ENCODE data around the gene SAMD4A. TPM values are rescaled to one million over a fixed set of nuclear protein-coding genes. Genes with fewer than 3 reads are reported as not detected.

Gene SAMD4A
- polyA plus RNA-seq, 3 donors, result 3.2 to 8.6 (median 4.2) TPM

DNA sequence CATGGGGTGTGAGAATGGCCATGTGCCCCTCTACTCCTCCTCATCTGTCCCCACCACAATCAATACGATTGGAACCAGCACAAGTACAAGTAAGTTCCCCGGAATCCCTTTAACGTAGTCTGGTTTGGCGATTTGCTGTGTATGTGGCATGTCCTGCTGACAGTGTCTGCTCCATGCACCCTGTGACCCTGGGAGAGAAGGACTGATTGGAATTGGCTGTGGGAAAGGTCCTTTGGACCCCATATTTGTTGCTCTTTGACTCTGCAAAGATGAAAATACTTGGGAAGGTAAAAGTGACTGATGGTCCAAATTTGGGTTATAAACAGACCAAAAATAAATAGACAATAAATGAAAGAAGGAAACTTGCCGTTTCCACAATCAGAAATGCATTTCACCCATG, 135.6 kb downstream of the SAMD4A start:
- no peaks in the 10 kb centered on the region for H3K9me3 ChIP-seq (replicated peaks in 1 of 2; ENCODE audit: control insufficient read depth in 1 of 2, insufficient read depth in 1 of 2, low read length in 2 of 2)
- H3K9ac ChIP-seq (ENCODE audit: insufficient read depth, low read length, poor library complexity, severe bottlenecking), result no peak overlapping the region
- TF ChIP-seq, protein P1, sequence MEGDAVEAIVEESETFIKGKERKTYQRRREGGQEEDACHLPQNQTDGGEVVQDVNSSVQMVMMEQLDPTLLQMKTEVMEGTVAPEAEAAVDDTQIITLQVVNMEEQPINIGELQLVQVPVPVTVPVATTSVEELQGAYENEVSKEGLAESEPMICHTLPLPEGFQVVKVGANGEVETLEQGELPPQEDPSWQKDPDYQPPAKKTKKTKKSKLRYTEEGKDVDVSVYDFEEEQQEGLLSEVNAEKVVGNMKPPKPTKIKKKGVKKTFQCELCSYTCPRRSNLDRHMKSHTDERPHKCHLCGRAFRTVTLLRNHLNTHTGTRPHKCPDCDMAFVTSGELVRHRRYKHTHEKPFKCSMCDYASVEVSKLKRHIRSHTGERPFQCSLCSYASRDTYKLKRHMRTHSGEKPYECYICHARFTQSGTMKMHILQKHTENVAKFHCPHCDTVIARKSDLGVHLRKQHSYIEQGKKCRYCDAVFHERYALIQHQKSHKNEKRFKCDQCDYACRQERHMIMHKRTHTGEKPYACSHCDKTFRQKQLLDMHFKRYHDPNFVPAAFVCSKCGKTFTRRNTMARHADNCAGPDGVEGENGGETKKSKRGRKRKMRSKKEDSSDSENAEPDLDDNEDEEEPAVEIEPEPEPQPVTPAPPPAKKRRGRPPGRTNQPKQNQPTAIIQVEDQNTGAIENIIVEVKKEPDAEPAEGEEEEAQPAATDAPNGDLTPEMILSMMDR (IDR thresholded peaks at IDR 0.05), result no peak
- peaks cover 0 to 3% (median 0%) of the 10 kb centered on the region in 7 donors for H3K9me3 Mint-ChIP-seq
- H3K27me3 Mint-ChIP-seq (ENCODE audit: low read depth in 3 of 3), result peaks cover 2 to 3% (median 2%) of the 10 kb centered on the region in 3 donors
- WGBS (ENCODE audit: insufficient coverage), result 90% methylated on average over 2 of the region's 5 CpGs
- H3K4me2 ChIP-seq (replicated peaks; ENCODE audit: extremely low read depth, low read length, poor library complexity, severe bottlenecking), result no peak overlapping the region
- H3K36me3 Mint-ChIP-seq, result no peaks in the 10 kb centered on the region
- peaks cover 9% of the 10 kb centered on the region for H3K4me1 Mint-ChIP-seq
- H4K20me1 ChIP-seq (ENCODE audit: insufficient read depth, low read length), result no peaks in the 10 kb centered on the region
- no peak overlapping the region for H3K4me3 ChIP-seq (replicated peaks in 1 of 3; ENCODE audit: low read depth in 2 of 3, low read length in 3 of 3)
- no peaks in the 10 kb centered on the region for H3K79me2 ChIP-seq (ENCODE audit: insufficient read depth, low read length)
- H3K27me3 ChIP-seq (ENCODE audit: control insufficient read depth in 2 of 2, insufficient read depth in 2 of 2, low read length in 2 of 2), result no peaks in the 10 kb centered on the region
- H3K4me3 Mint-ChIP-seq, result no peak overlapping the region
- no peak overlapping the region for H3K27ac Mint-ChIP-seq
- H3K27ac ChIP-seq (ENCODE audit: low read depth in 1 of 2, low read length in 2 of 2), result no peak overlapping the region
- H3K4me1 ChIP-seq (ENCODE audit: control insufficient read depth in 1 of 2, insufficient read depth in 2 of 2, low read length in 2 of 2), result peaks cover 0 to 6% of the 10 kb centered on the region in 2 donors
- intact Hi-C loops (cut with micrococcal nuclease), result no loop called here
- no peak for DNase-seq
- no peak overlapping the region for H2AFZ ChIP-seq (ENCODE audit: insufficient read depth, low read depth, low read length, poor library complexity, severe bottlenecking)
- H3K36me3 ChIP-seq (replicated peaks in 1 of 2; ENCODE audit: control insufficient read depth in 1 of 2, insufficient read depth in 2 of 2, low read length in 2 of 2), result no peaks in the 10 kb centered on the region

- H3K27ac ChIP-seq (ENCODE audit: low read depth in 1 of 2, low read length in 2 of 2), result no peak overlapping the region
- no peak overlapping the region for H2AFZ ChIP-seq (ENCODE audit: insufficient read depth, low read depth, low read length, poor library complexity, severe bottlenecking)
- no peak overlapping the region for H3K4me3 ChIP-seq (replicated peaks in 1 of 3; ENCODE audit: low read depth in 2 of 3, low read length in 3 of 3)
- no peaks in the 10 kb centered on the region for H3K27me3 ChIP-seq (ENCODE audit: control insufficient read depth in 2 of 2, insufficient read depth in 2 of 2, low read length in 2 of 2)
- Mint-ChIP-seq H3K36me3 (no peaks in the 10 kb centered on the region), H3K4me3 (no peak overlapping the region), H3K27me3 (ENCODE audit: low read depth in 3 of 3) (peaks cover 2 to 3% (median 2%) of the 10 kb centered on the region in 3 donors), H3K4me1 (peaks cover 9% of the 10 kb centered on the region), H3K27ac (no peak overlapping the region), H3K9me3 (peaks cover 0 to 3% (median 0%) of the 10 kb centered on the region in 7 donors)
- WGBS (ENCODE audit: insufficient coverage), result 79% methylated on average over 2 of the region's 5 CpGs
- H3K9me3 ChIP-seq (replicated peaks in 1 of 2; ENCODE audit: control insufficient read depth in 1 of 2, insufficient read depth in 1 of 2, low read length in 2 of 2), result no peaks in the 10 kb centered on the region
- H3K36me3 ChIP-seq (replicated peaks in 1 of 2; ENCODE audit: control insufficient read depth in 1 of 2, insufficient read depth in 2 of 2, low read length in 2 of 2), result no peaks in the 10 kb centered on the region
- no peak for DNase-seq
- intact Hi-C loops (cut with micrococcal nuclease), result no loop called here
- TF ChIP-seq, protein P1 (IDR thresholded peaks at IDR 0.05), result no peak
- peaks cover 0 to 6% of the 10 kb centered on the region in 2 donors for H3K4me1 ChIP-seq (ENCODE audit: control insufficient read depth in 1 of 2, insufficient read depth in 2 of 2, low read length in 2 of 2)
- no peaks in the 10 kb centered on the region for H4K20me1 ChIP-seq (ENCODE audit: insufficient read depth, low read length)
- no peak overlapping the region for H3K4me2 ChIP-seq (replicated peaks; ENCODE audit: extremely low read depth, low read length, poor library complexity, severe bottlenecking)
- H3K79me2 ChIP-seq (ENCODE audit: insufficient read depth, low read length), result no peaks in the 10 kb centered on the region
- H3K9ac ChIP-seq (ENCODE audit: insufficient read depth, low read length, poor library complexity, severe bottlenecking), result no peak overlapping the region
These were observed 136.2 kb downstream of the SAMD4A start for GRCh38 chr14:54703082-54703481.
